Measurements from ENCODE around the gene RECK. TPM values are rescaled to one million over a fixed set of nuclear protein-coding genes. Genes with fewer than 3 reads are reported as not detected.

Gene RECK
- total RNA-seq, 1 donor from 2014 or later, result 5.7 TPM

DNA sequence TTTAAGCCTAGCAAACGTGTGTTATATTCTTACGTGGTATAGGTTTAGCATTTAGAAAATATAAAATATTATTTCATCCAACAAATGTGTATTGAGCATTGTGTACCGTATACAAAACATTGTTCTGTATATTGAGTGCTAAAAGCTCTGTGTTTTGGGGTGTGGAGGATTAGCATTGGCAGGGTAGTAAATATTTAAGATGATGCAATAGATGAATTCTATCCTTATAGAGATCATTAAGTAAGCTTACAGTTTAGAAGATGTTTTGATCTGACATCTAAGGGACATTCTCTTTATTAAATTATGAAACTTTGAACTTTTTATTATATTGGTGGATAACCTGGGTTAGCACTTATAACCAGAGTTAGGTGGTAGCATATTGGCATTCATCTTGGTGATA is 51.3 kb downstream of the RECK start:
- no peak overlapping the region for H3K27ac ChIP-seq
- H3K4me3 ChIP-seq, result no peak overlapping the region
- TF ChIP-seq, protein P1, sequence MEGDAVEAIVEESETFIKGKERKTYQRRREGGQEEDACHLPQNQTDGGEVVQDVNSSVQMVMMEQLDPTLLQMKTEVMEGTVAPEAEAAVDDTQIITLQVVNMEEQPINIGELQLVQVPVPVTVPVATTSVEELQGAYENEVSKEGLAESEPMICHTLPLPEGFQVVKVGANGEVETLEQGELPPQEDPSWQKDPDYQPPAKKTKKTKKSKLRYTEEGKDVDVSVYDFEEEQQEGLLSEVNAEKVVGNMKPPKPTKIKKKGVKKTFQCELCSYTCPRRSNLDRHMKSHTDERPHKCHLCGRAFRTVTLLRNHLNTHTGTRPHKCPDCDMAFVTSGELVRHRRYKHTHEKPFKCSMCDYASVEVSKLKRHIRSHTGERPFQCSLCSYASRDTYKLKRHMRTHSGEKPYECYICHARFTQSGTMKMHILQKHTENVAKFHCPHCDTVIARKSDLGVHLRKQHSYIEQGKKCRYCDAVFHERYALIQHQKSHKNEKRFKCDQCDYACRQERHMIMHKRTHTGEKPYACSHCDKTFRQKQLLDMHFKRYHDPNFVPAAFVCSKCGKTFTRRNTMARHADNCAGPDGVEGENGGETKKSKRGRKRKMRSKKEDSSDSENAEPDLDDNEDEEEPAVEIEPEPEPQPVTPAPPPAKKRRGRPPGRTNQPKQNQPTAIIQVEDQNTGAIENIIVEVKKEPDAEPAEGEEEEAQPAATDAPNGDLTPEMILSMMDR (IDR thresholded peaks at IDR 0.05), result no peak
- DNase-seq (ENCODE audit: low spot score in 2 of 2), result no peak
- H3K36me3 ChIP-seq, result peaks cover 2 to 17% of the 10 kb centered on the region in 2 donors
- intact Hi-C loops (cut with DNase I), result no loop called here
- H3K4me1 ChIP-seq, result no peaks in the 10 kb centered on the region
- H3K9me3 ChIP-seq, result no peaks in the 10 kb centered on the region
- H3K27me3 ChIP-seq, result no peaks in the 10 kb centered on the region

DNA sequence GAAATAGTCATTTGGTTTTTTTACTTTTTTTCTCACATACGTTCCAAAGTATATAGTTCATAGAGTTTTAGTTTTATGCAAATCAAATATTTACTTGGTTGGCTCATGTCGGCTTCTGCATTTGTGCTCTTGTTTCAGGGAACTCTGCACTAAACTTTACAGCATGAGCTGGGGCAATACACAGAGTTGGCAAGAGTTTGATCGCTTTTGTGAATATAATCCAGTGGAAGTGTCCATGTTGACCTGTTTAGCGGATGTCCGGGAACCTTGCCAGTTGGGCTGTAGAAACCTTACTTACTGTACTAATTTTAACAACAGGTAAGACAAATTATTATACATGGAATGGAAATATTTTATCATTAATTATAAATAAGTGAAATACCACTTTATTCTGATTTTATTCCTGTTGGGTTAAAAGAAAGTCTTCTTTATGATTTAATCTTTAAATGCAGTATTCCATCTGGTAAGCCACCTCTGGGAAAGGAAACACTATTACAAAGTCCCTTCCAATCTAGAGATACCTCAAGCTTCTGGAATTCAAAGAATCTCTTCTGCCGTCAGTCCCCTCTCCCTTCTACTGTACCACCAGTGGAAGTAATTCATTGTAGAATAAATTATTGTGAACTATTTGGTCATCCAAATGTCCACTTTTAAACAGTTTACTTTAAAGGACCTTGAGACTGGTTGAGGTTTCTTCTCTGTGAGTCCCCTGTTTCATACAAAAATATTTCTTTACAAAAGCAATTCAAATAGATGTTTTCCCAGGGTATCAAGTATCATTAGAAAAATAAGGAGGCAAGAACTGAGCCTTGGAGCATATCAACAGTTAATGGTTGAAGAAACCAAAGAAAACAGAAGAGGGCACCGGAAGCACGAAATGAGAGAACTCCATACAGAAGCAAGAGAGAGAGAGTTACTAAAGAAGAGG is 54.6 kb downstream of the RECK start:
- Histone ChIP-seq H3K36me3 (peaks cover 2 to 9% of the 10 kb centered on the region in 2 donors), H3K4me1 (no peaks in the 10 kb centered on the region), H3K27me3 (no peaks in the 10 kb centered on the region), H3K9me3 (no peaks in the 10 kb centered on the region), H3K27ac (no peak overlapping the region), H3K4me3 (no peak overlapping the region)
- intact Hi-C loops (cut with DNase I), result no loop called here
- no peak for DNase-seq (ENCODE audit: low spot score in 2 of 2)
- TF ChIP-seq, protein P1 (IDR thresholded peaks at IDR 0.05), result no peak

DNA sequence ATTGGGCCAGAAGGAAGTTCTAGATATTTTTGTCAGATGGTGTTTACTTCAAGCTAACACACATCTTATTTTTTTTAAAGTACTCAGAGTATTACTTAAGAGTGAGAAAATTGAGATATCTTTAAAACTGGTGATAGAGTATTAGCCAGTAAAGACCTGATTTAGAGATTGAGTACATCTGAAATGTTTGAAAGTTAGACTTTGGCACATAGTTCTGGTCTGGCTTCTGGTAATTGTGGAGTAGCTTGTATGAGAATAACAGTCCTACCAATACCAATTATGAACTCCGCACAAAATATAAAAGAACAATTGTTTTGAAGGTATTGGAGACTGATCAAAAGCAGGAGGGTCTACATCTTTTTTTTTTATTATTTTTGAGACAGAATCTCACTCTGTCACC is 55.3 kb downstream of the RECK start:
- Histone ChIP-seq H3K4me1 (no peaks in the 10 kb centered on the region), H3K4me3 (no peak overlapping the region), H3K27ac (no peak overlapping the region), H3K36me3 (peaks cover 0 to 2% of the 10 kb centered on the region in 2 donors), H3K27me3 (no peaks in the 10 kb centered on the region), H3K9me3 (no peaks in the 10 kb centered on the region)
- TF ChIP-seq, protein P1 (IDR thresholded peaks at IDR 0.05), result no peak
- intact Hi-C loops (cut with DNase I), result no loop called here
- DNase-seq (ENCODE audit: low spot score in 2 of 2), result no peak

DNA sequence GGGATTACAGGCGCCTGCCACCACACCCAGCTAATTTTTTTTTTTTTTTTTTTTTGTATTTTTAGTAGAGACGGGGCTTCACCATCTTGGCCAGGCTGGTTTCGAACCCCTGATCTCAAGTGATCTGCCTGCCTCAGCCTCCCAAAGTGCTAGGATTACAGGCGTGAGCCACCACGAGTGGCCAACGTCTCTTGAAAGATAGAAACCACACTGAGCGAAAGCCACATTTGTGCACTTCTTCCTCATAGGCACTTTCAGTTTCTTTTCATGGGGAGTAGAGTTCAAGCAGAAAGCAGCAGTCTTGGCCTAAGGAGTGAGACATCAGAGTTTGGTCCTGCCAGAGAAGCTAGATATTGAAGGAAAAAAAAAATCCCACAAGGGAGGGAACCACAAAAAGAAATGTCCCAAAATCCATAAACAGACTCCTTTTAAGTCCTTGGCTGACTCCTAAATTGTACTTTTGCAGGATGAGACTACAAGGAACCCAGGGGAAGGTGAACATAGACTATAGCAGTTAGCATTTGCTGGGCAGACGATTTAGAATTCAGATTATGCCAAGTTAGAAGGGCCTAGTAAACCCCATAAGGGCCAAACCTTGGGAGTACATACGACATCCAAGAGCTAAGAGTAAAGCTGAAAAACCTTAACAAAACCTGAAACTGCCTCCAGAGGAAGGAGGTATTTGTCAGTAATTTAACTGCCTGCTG is 55.9 kb downstream of the RECK start:
- intact Hi-C loops (cut with DNase I), result no loop called here
- TF ChIP-seq, protein P1 (IDR thresholded peaks at IDR 0.05), result no peak
- H3K27me3 ChIP-seq, result no peaks in the 10 kb centered on the region
- no peaks in the 10 kb centered on the region for H3K9me3 ChIP-seq
- H3K27ac ChIP-seq, result no peak overlapping the region
- no peak overlapping the region for H3K4me3 ChIP-seq
- no peaks in the 10 kb centered on the region for H3K4me1 ChIP-seq
- no peak for DNase-seq (ENCODE audit: low spot score in 2 of 2)
- no peaks in the 10 kb centered on the region for H3K36me3 ChIP-seq

DNA sequence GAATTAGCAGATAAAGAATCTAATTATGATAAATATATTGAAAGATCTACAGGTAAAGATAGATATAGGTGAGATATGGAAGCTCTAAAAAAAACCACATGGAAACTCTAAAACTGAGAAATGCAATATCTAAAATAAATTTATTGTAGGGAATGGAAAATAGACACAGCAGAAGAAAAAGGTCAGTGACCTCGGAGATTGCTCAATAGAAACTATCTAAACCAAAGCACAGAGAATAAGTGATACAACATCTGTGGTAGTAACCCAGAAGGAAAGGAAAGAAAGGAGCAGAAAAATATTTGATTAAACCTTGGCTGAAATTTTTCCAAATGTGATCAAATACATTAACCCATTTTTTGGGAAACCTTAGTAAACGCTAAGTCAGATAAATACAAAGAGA is 56.7 kb downstream of the RECK start:
- intact Hi-C loops (cut with DNase I), result no loop called here
- TF ChIP-seq, protein P1 (IDR thresholded peaks at IDR 0.05), result no peak
- Histone ChIP-seq H3K9me3 (no peaks in the 10 kb centered on the region), H3K27ac (no peak overlapping the region), H3K36me3 (no peaks in the 10 kb centered on the region), H3K4me1 (no peaks in the 10 kb centered on the region), H3K4me3 (no peak overlapping the region), H3K27me3 (no peaks in the 10 kb centered on the region)
- DNase-seq (ENCODE audit: low spot score in 2 of 2), result no peak

All from ascending aorta (tissue), 2 donors.